MCF 10A (cell line): ENCODE results near the gene GRM7. TPM values are rescaled to one million over a fixed set of nuclear protein-coding genes. Genes with fewer than 3 reads are reported as not detected.
A peak's percentile ranks its signal among the peaks of the same experiment; 100 is the strongest.

ENCODE experiments used
- BruUV-seq: library from RNA; stranded (reverse); fragments of 400-500 nt; replicated peaks from 2 replicates; lab custom pipeline; 2021; lab: Mats Ljungman, UMichigan
- CTCF ChIA-PET: fragments of 300-600 bp; sonication (Branson Sonifier 250); formaldehyde crosslinking; extraction: SDS; loops from one replicate; lab custom pipeline; 2021; ENCODE audit warnings: antibody characterized with exemption, inconsistent platforms; lab: Yijun Ruan, JAX
- POLR2A ChIA-PET: fragments of 300-600, 350-650 bp; sonication (Branson Sonifier 250); formaldehyde crosslinking; extraction: SDS; loops from one replicate; lab custom pipeline; 2020; ENCODE audit warnings: antibody characterized with exemption, inconsistent platforms; lab: Yijun Ruan, JAX
- DNase-seq: peaks from one replicate; pipeline ENCODE4 v3.0.0-alpha.2; 2018; ENCODE audit not compliant: unreplicated experiment
- H3K27ac Mint-ChIP-seq: one replicate; pipeline ENCODE4 v1.8.0; 2022; ENCODE audit warnings: mild to moderate bottlenecking, low read depth, mixed read lengths; ENCODE audit not compliant: unreplicated experiment
- H3K27me3 Mint-ChIP-seq: one replicate; pipeline ENCODE4 v1.8.0; 2022; ENCODE audit warnings: mixed read lengths; ENCODE audit not compliant: insufficient read depth, unreplicated experiment
- H3K36me3 Mint-ChIP-seq: one replicate; pipeline ENCODE4 v1.8.0; 2022; ENCODE audit warnings: mild to moderate bottlenecking, moderate library complexity, mixed read lengths; ENCODE audit not compliant: insufficient read depth, unreplicated experiment
- H3K4me1 Mint-ChIP-seq: one replicate; pipeline ENCODE4 v1.8.0; 2022; ENCODE audit warnings: mixed read lengths; ENCODE audit not compliant: insufficient read depth, unreplicated experiment
- H3K4me3 Mint-ChIP-seq: one replicate; pipeline ENCODE4 v1.8.0; 2022; ENCODE audit warnings: mild to moderate bottlenecking, moderate library complexity, mixed read lengths; ENCODE audit not compliant: unreplicated experiment
- H3K9me3 Mint-ChIP-seq: one replicate; pipeline ENCODE4 v1.8.0; 2022; ENCODE audit warnings: mixed read lengths; ENCODE audit not compliant: unreplicated experiment
- intact Hi-C: fragments of 100-400 bp; cut with micrococcal nuclease; formaldehyde crosslinking; loops from 2 replicates; pipeline ENCODE4 v1.14.1; 2022
- total RNA-seq: library from RNA; stranded (reverse); gene quantifications from 2 replicates; pipeline ENCODE4 v1.2.3, GENCODE V29; 2022
- TF ChIP-seq, protein P1 (sequence below): fragments of 200-600 bp; IDR thresholded peaks from one replicate; pipeline ENCODE4 v1.8.0; 2022; ENCODE audit warnings: antibody characterized with exemption, mild to moderate bottlenecking; ENCODE audit not compliant: unreplicated experiment

Gene GRM7
- total RNA-seq, 1 experiment from 2014 or later: not detected

- intact Hi-C loops: no loop called here
- Mint-ChIP-seq H3K4me1 (peaks cover 15% of the 10 kb centered on the region), H3K4me3 (no peak overlapping the region), H3K9me3 (no peaks in the 10 kb centered on the region), H3K27me3 (no peaks in the 10 kb centered on the region), H3K27ac (no peak overlapping the region), H3K36me3 (no peaks in the 10 kb centered on the region)
- DNase-seq: peak; percentile 25
- ChIA-PET POLR2A (interaction anchor here (0.7 kb wide), 1 partner anchor 15 kb away, joined by 3 read pairs; no protein-coding TSS in a partner anchor), CTCF (no interaction called here)
- TF ChIP-seq, protein P1, sequence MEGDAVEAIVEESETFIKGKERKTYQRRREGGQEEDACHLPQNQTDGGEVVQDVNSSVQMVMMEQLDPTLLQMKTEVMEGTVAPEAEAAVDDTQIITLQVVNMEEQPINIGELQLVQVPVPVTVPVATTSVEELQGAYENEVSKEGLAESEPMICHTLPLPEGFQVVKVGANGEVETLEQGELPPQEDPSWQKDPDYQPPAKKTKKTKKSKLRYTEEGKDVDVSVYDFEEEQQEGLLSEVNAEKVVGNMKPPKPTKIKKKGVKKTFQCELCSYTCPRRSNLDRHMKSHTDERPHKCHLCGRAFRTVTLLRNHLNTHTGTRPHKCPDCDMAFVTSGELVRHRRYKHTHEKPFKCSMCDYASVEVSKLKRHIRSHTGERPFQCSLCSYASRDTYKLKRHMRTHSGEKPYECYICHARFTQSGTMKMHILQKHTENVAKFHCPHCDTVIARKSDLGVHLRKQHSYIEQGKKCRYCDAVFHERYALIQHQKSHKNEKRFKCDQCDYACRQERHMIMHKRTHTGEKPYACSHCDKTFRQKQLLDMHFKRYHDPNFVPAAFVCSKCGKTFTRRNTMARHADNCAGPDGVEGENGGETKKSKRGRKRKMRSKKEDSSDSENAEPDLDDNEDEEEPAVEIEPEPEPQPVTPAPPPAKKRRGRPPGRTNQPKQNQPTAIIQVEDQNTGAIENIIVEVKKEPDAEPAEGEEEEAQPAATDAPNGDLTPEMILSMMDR: no peak
- no TSS peak for BruUV-seq
Measured at GRCh38 chr3:7190095-7190494, 329.2 kb downstream of the GRM7 start.

DNA sequence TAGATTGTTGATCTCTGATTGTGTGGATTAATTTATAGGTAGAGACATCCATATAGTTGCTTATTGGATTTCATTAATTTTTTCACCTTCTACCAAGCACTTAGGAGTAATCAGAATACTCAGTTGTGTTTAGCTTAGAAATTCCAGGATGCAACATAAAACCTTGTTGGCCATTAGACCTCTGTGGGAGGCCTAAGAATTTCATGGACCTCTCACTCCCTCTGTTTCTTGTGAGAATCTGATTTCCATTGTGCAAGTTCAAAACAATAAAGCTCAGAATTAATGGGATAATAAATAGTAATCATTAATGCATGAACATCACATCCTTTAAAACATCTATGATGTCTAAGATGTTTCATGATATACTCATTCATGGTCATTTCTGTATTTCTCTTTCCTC is 332.4 kb downstream of the GRM7 start:
- intact Hi-C loops: no loop called here
- no peaks in the 10 kb centered on the region for H3K36me3 Mint-ChIP-seq
- H3K4me3 Mint-ChIP-seq: no peak overlapping the region
- no peak overlapping the region for H3K27ac Mint-ChIP-seq
- H3K27me3 Mint-ChIP-seq: no peaks in the 10 kb centered on the region
- BruUV-seq: no TSS peak
- CTCF ChIA-PET: no interaction called here
- POLR2A ChIA-PET: interaction anchor here (0.7 kb wide), 1 partner anchor 205 kb away, joined by 3 read pairs; no protein-coding TSS in a partner anchor
- DNase-seq: no peak
- TF ChIP-seq, protein P1: no peak
- no peaks in the 10 kb centered on the region for H3K9me3 Mint-ChIP-seq
- H3K4me1 Mint-ChIP-seq: peaks cover 15% of the 10 kb centered on the region

DNA sequence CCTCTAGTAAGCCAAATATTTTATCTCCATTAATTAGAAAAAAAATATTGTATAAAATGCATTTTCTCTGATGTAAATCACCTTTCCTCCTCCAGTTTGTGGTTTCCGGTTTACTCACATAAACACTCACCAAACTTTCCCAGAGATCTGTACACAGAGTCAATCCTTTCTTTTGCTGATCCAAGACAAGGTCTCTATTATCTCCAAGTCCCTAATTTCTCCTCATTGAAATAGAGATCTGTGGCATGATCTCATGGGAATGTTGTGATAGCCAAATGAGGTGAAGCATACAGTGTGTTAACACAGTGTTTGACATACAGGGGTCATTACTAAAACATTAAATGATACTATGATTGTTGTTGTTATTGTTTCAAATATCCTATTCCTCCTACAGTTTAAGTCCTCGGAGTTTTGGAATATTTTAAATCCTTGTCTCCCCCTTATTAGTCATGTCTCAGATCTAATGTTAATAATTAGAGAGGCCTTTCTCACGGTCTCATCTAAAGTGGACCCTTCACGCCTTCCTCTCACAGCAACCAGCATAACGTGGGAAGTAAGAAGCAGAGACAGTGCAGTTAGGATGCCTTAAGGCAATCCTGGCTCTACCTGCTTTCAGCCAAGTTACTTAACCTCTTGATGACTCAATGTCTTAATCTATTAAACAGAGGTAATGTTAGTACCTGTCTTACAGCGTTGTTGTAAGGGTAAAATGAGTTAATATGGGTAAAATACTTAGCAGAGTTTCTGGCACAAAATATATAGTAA is 333.3 kb downstream of the GRM7 start:
- intact Hi-C loops: no loop called here
- H3K4me1 Mint-ChIP-seq: peaks cover 9% of the 10 kb centered on the region
- no TSS peak for BruUV-seq
- H3K4me3 Mint-ChIP-seq: no peak overlapping the region
- DNase-seq: peak; percentile 68
- ChIA-PET CTCF (no interaction called here), POLR2A (no interaction called here)
- no peak overlapping the region for H3K27ac Mint-ChIP-seq
- H3K36me3 Mint-ChIP-seq: no peaks in the 10 kb centered on the region
- H3K9me3 Mint-ChIP-seq: no peaks in the 10 kb centered on the region
- TF ChIP-seq, protein P1: no peak
- H3K27me3 Mint-ChIP-seq: no peaks in the 10 kb centered on the region

DNA sequence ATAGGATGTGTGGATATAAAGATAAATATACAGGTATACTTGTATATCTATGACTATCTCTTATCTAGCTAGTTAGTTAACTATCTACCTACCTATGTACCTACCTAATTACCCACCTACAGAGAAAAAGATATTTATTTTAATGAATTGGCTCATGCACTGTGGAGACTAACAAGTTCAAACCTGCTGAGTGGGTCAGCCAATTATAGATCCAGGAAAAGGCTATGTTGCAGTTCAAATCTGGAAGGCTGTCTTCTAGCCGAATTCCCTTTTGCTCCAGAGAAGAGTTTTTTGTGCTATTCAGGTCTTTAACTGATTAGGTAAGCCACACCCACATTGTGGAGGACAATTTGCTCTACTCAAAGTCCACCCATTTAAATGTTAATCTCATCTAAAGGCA is 335.0 kb downstream of the GRM7 start:
- POLR2A ChIA-PET: interaction anchor here (1.5 kb wide), 1 partner anchor 11 kb away, joined by 6 read pairs; no protein-coding TSS in a partner anchor
- no peaks in the 10 kb centered on the region for H3K9me3 Mint-ChIP-seq
- TF ChIP-seq, protein P1: no peak
- intact Hi-C loops: no loop called here
- no peak for DNase-seq
- CTCF ChIA-PET: interaction anchor here (1.5 kb wide), 1 partner anchor 90 kb away, joined by 4 read pairs; no protein-coding TSS in a partner anchor
- H3K4me1 Mint-ChIP-seq: peaks cover 9% of the 10 kb centered on the region
- H3K27me3 Mint-ChIP-seq: no peaks in the 10 kb centered on the region
- no peaks in the 10 kb centered on the region for H3K36me3 Mint-ChIP-seq
- no peak overlapping the region for H3K27ac Mint-ChIP-seq
- BruUV-seq: no TSS peak
- no peak overlapping the region for H3K4me3 Mint-ChIP-seq
